GM20000 (cell line): ENCODE measurements around the gene JADE3.

Experiments
- DNase-seq: peaks from one replicate; pipeline ENCODE4 v3.0.0; 2012; ENCODE audit warnings: low spot score
- CTCF ChIP-seq: IDR thresholded peaks from 2 replicates; pipeline ENCODE4 v1.5.1; 2012; ENCODE audit warnings: mild to moderate bottlenecking, control low read depth; ENCODE audit errors: extremely low read depth, missing control alignments

The JADE3 gene

GRCh38 chrX:47093860-47094259, 181.6 kb downstream of the JADE3 start:
- no peak for TF ChIP-seq CTCF
- DNase-seq, result no peak

- TF ChIP-seq CTCF, result no peak
- no peak for DNase-seq
These were observed 184.8 kb downstream of the JADE3 start for GRCh38 chrX:47097018-47097417.

- no peak for TF ChIP-seq CTCF
- DNase-seq, result no peak
These were observed 186.3 kb downstream of the JADE3 start for GRCh38 chrX:47098338-47099094.

- no peak for DNase-seq
- no peak for TF ChIP-seq CTCF
These were observed 189.0 kb downstream of the JADE3 start for GRCh38 chrX:47101206-47101605.
